Heart left ventricle (tissue), 13 donors: Measurements from ENCODE around the gene MTHFR.

ENCODE experiments used
- POLR2A ChIP-seq, 2 donors: fragments of 450-650 bp; IDR thresholded peaks; one replicate each; pipeline ENCODE4 v1.6.1; 2017; ENCODE audit warnings: antibody characterized with exemption in 2 of 2, mild to moderate bottlenecking in 2 of 2, moderate library complexity in 2 of 2
- TF ChIP-seq, protein P1 (sequence below), 12 donors: fragments of 200-600 bp; sonication (generic) in 4 of 12; IDR thresholded peaks; one replicate each; pipeline versions ENCODE4 v1.5.0 to v1.8.0; 2018 to 2022; ENCODE audit warnings: antibody characterized with exemption in 12 of 12, mild to moderate bottlenecking in 5 of 12
- donor health status: ischemic (EF 13 %, LVEDD 7.1; RV severe dilation, severe dysfunction).
- donor health status: DM: no; HTN: yes; CAD: no.
- donor health status: DM: no; HTN: no; CAD: no.
- donor health status: ischemic (EF 25% LVEDD 6.9; RV normal size, moderate dysfunction).
- donor health status: ischemic (EF 25% LVEDD 5.7; RV mildly dilated, moderate dysfunction).
- donor health status: ischemic (EF 35%, LVEDD 5.7; RV mildly dilated, moderate dysfunction).
- donor health status: nonischemic (EF 11% LVEDD 7.7; RV severe dilation, severe dysfunction).
- donor health status: DM: yes; HTN: yes; CAD: no.
- donor health status: PGD.
- donor health status: ischemic (EF 29% LVEDD 5.4; RV normal size, mild dysfunction).
- donor health status: nonischemic (EF 23%, LVEDD 6.1; RV moderate dilation, normal function).

DNA sequence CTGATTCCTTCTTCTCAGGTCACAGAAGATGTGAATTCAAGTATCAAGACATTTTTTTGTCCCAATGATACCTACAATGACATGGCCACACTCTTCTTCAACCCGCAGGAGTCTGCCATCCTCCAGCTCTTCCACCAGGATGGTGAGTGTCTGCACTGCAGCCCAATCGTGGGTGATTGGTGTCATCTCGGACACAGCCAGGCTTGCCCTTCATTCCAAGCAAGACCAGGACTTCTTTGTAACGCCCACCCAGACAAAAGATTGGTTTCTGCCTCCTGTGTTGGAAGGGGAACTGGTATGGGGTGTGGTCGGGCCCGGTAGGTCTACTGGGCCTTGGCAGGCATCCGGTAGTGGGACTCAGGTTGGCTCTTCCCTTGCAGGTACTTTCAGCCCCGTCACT is 27.7 kb upstream of the MTHFR start:
- no peak for TF ChIP-seq POLR2A (IDR thresholded peaks at IDR 0.05)
- TF ChIP-seq, protein P1, sequence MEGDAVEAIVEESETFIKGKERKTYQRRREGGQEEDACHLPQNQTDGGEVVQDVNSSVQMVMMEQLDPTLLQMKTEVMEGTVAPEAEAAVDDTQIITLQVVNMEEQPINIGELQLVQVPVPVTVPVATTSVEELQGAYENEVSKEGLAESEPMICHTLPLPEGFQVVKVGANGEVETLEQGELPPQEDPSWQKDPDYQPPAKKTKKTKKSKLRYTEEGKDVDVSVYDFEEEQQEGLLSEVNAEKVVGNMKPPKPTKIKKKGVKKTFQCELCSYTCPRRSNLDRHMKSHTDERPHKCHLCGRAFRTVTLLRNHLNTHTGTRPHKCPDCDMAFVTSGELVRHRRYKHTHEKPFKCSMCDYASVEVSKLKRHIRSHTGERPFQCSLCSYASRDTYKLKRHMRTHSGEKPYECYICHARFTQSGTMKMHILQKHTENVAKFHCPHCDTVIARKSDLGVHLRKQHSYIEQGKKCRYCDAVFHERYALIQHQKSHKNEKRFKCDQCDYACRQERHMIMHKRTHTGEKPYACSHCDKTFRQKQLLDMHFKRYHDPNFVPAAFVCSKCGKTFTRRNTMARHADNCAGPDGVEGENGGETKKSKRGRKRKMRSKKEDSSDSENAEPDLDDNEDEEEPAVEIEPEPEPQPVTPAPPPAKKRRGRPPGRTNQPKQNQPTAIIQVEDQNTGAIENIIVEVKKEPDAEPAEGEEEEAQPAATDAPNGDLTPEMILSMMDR (IDR thresholded peaks at IDR 0.05), result no peak
